ENCODE data around the gene FBXO34.
"Not testable (repeated sequence)": the region's sequence is repeated elsewhere in the genome, so short reads cannot be mapped to it uniquely, and the experiment has no call there.

The FBXO34 gene

GRCh38 chr14:55312379-55313030 is 41.3 kb downstream of the FBXO34 start:
- not testable (repeated sequence) for DNase-seq

- no peak for DNase-seq
Measured at GRCh38 chr14:55313480-55313879, 42.3 kb downstream of the FBXO34 start.

- DNase-seq: no peak
Measured at GRCh38 chr14:55314449-55314848, 43.2 kb downstream of the FBXO34 start.

GRCh38 chr14:55316564-55316963 is 45.3 kb downstream of the FBXO34 start:
- no peak for DNase-seq

GRCh38 chr14:55317542-55318306 is 46.5 kb downstream of the FBXO34 start:
- DNase-seq: no peak

GRCh38 chr14:55318694-55319093 is 47.5 kb downstream of the FBXO34 start:
- DNase-seq: no peak

- no peak for DNase-seq
Measured at GRCh38 chr14:55323910-55324309, 52.7 kb downstream of the FBXO34 start.

GRCh38 chr14:55324812-55325211 is 53.6 kb downstream of the FBXO34 start:
- no peak for DNase-seq

- DNase-seq: no peak
Measured at GRCh38 chr14:55327179-55327578, 56.0 kb downstream of the FBXO34 start.

GRCh38 chr14:55328317-55328716 is 57.1 kb downstream of the FBXO34 start:
- peak; percentile 47 for DNase-seq

- no peak for DNase-seq
Measured at GRCh38 chr14:55329999-55330710, 58.9 kb downstream of the FBXO34 start.

DNA sequence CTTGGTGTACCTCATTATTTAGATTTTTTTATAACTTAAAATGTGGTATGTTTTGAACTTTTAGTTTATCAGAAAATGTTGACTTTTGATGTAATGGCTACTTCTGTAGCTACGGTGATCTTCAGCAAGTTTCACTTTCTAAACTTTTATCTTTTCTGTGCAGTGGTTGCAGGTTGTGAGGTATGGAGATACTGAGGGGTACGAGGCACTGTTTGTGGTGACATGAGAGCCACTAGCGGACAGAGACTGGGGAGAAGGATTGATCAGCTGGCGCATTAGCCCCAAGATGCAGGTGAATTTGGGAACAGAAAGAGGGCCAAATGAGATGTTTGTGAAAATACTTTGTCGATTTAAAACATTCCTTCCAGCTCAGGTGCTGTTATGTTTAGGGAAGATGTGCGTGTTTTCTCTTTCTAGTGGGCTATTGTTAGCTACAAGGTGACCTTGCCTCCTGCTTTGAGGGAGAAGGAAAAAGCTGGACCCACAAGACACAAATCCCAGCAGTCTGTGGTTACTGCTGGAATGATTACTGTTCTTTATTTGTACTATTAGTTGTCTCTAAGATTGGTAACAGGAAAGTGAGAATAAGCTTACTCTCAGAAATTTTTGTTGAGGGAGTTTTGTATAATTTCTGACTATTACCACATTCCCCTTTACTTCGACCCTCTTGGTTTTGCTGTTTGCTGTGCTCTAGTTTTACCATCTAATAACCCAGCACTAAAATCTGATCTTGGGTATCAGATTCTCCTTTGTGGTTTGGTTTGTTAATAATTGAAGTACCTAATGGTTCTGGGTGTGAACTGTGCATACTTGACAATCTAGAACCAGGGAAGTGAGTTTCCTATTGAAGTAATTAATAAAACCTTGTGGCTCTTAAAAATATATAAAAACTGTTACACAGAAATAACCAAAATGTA is 61.7 kb downstream of the FBXO34 start:
- no peak for DNase-seq

DNA sequence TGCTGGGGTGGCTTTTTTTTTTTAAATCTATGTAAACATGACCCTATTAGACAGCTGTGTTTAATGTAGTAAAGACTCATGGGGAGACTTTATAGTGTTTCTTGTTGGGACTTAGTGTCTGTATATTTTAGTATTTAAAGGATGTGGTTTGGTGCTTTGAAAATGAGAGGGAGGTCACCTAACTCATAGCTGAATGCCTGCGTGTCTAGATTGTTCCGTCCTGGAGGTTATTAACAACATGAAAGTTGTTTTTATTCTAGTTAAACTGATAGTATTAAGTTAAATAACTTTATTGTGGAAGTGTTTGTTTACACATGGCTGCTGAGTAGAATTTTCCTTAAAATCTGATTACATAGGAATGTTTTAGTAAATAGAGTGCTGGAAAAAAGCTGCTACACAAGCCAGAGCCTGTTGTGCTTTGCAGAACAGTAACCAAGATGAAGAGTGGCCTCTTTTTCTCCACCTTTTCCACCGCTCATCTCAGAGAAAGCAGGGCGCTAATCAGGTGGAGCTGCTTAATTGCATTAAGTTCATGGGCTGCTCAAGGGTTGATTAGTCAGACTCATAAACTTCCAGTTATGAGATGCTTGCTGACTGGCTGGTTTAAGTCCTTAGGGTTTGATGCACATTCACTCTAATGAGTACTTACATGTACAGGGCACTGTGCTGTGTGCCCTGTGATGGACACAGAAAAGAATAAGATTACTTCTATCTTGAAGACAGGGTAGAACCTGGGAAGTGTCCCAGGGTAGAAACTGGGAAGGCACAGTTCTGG is 62.7 kb downstream of the FBXO34 start:
- DNase-seq: peak; percentile 14

- DNase-seq: no peak
Measured at GRCh38 chr14:55336162-55336561, 64.9 kb downstream of the FBXO34 start.

GRCh38 chr14:55336691-55337090 is 65.5 kb downstream of the FBXO34 start:
- DNase-seq: no peak

GRCh38 chr14:55339770-55340169 is 68.5 kb downstream of the FBXO34 start:
- no peak for DNase-seq

DNA sequence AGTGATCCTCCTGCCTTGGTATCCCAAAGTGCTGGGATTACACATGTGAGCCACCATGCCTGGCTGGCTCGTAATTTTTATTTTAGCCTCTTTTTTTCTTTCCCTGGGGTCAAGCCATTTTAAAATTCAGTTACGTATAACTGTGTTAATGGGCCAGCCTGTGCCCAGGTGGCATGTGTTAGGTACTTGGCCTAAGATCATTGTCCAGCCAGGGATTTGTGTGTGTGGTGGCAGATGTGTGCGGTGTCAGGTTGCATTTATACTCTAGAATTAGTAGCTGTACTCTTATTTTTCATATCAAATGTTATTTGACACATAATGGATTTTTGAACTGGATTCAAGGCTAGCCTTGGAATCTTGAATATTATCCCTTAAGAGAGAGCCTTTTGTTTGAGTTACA is 69.3 kb downstream of the FBXO34 start:
- DNase-seq: no peak

- no peak for DNase-seq
Measured at GRCh38 chr14:55341781-55342180, 70.6 kb downstream of the FBXO34 start.

DNA sequence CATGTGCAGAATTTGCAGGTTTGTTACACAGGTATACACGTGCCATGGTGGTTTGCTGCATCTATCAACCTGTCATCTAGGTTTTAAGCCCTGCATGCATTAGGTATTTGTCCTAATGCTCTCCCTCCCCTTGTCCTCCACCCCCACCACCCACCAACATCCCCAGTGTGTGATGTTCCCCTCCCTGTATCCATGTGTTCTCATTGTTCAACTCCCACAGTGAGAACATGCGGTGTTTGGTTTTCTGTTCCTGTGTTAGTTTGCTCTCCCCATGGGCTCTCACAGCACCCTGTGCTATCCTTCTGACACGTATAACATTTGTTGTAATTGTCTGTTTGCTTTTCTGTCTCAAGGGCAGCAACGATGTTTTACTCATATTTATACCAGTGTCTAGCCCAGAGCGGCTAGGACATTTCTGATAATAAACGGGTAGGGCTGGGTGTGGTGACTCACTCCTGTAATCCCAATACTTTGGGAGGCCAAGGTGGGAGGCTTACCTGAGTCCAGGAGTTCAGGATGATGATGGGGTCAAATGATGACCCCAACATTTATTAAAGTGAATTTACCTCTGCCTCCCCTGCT is 73.5 kb downstream of the FBXO34 start:
- DNase-seq: not testable (repeated sequence)

- DNase-seq: no peak
Measured at GRCh38 chr14:55347040-55347439, 75.8 kb downstream of the FBXO34 start.

GRCh38 chr14:55347748-55348147 is 76.5 kb downstream of the FBXO34 start:
- DNase-seq: no peak
